Activated T-helper 1 cell treated with anti-CD3 and anti-CD28 coated beads, Interleukin-12 subunit alpha, Interleukin-12 subunit beta, Interleukin-2, Interleukin-4 antibody, amounts not matched to agents 30 ng/mL and 10 ng/mL and 1 ng/mL, durations not matched to agents 14 hours and 24 hours and 36 hours (primary cell): ENCODE measurements around the gene IDH3G. TPM values are rescaled to one million over a fixed set of nuclear protein-coding genes. Genes with fewer than 3 reads are reported as not detected.
A peak's percentile ranks its signal among the peaks of the same experiment; 100 is the strongest.

ENCODE experiments used
- DNase-seq: peaks from one replicate; pipeline ENCODE4 v3.0.0; 2021; ENCODE audit warnings: low spot score
- H3K27ac Mint-ChIP-seq: one replicate; pipeline ENCODE4 v1.8.0; 2021; ENCODE audit warnings: mild to moderate bottlenecking, mixed read lengths
- H3K27me3 Mint-ChIP-seq: one replicate; pipeline ENCODE4 v1.8.0; 2022; ENCODE audit warnings: mild to moderate bottlenecking, moderate library complexity, mixed read lengths; ENCODE audit not compliant: insufficient read depth
- H3K36me3 Mint-ChIP-seq: one replicate; pipeline ENCODE4 v1.8.0; 2021; ENCODE audit warnings: low read depth, mixed read lengths
- H3K4me1 Mint-ChIP-seq: one replicate; pipeline ENCODE4 v1.8.0; 2021; ENCODE audit warnings: low read depth, mixed read lengths
- H3K4me3 Mint-ChIP-seq: one replicate; pipeline ENCODE4 v1.8.0; 2021; ENCODE audit warnings: mild to moderate bottlenecking, moderate library complexity, mixed read lengths
- H3K9me3 Mint-ChIP-seq: one replicate; pipeline ENCODE4 v1.8.0; 2021; ENCODE audit warnings: mixed read lengths
- intact Hi-C: fragments of 100-400 bp; cut with micrococcal nuclease; formaldehyde crosslinking; loops from one replicate; pipeline ENCODE4 v1.15.1; 2024
- total RNA-seq: library from RNA; stranded (reverse); gene quantifications from 2 replicates; pipeline ENCODE4 v1.2.3, GENCODE V29; 2022

IDH3G gene
- total RNA-seq, 1 donor from 2014 or later, result 68.4 TPM

- H3K4me1 Mint-ChIP-seq, result peaks cover 5% of the 10 kb centered on the region
- H3K27ac Mint-ChIP-seq, result no peak overlapping the region
- intact Hi-C loops, result no loop called here
- no peaks in the 10 kb centered on the region for H3K9me3 Mint-ChIP-seq
- DNase-seq, result no peak
- H3K36me3 Mint-ChIP-seq, result no peaks in the 10 kb centered on the region
- no peak overlapping the region for H3K4me3 Mint-ChIP-seq
- peaks cover 5% of the 10 kb centered on the region for H3K27me3 Mint-ChIP-seq
Measured at GRCh38 chrX:153770601-153771414, 23.4 kb downstream of the IDH3G start.

GRCh38 chrX:153769865-153770600, 24.1 kb downstream of the IDH3G start:
- H3K36me3 Mint-ChIP-seq, result no peaks in the 10 kb centered on the region
- intact Hi-C loops, result no loop called here
- H3K4me1 Mint-ChIP-seq, result peaks cover 5% of the 10 kb centered on the region
- no peak overlapping the region for H3K4me3 Mint-ChIP-seq
- no peaks in the 10 kb centered on the region for H3K9me3 Mint-ChIP-seq
- H3K27me3 Mint-ChIP-seq, result peaks cover 5% of the 10 kb centered on the region
- H3K27ac Mint-ChIP-seq, result no peak overlapping the region
- no peak for DNase-seq

GRCh38 chrX:153769158-153769864, 24.9 kb downstream of the IDH3G start:
- DNase-seq, result no peak
- intact Hi-C loops, result no loop called here
- no peaks in the 10 kb centered on the region for H3K36me3 Mint-ChIP-seq
- H3K27ac Mint-ChIP-seq, result no peak overlapping the region
- H3K4me3 Mint-ChIP-seq, result no peak overlapping the region
- H3K4me1 Mint-ChIP-seq, result peaks cover 5% of the 10 kb centered on the region
- H3K27me3 Mint-ChIP-seq, result peaks cover 5% of the 10 kb centered on the region
- no peaks in the 10 kb centered on the region for H3K9me3 Mint-ChIP-seq

GRCh38 chrX:153768311-153769157, 25.6 kb downstream of the IDH3G start:
- H3K9me3 Mint-ChIP-seq, result no peaks in the 10 kb centered on the region
- no peak overlapping the region for H3K4me3 Mint-ChIP-seq
- H3K4me1 Mint-ChIP-seq, result peaks cover 5% of the 10 kb centered on the region
- intact Hi-C loops, result no loop called here
- no peak for DNase-seq
- H3K27me3 Mint-ChIP-seq, result peaks cover 5% of the 10 kb centered on the region
- H3K27ac Mint-ChIP-seq, result no peak overlapping the region
- H3K36me3 Mint-ChIP-seq, result no peaks in the 10 kb centered on the region

- peaks cover 5% of the 10 kb centered on the region for H3K4me1 Mint-ChIP-seq
- intact Hi-C loops, result no loop called here
Measured at GRCh38 chrX:153767674-153768055, 26.5 kb downstream of the IDH3G start.

GRCh38 chrX:153766871-153767673, 27.1 kb downstream of the IDH3G start:
- Mint-ChIP-seq H3K9me3 (no peaks in the 10 kb centered on the region), H3K27ac (no peak overlapping the region), H3K4me3 (no peak overlapping the region), H3K4me1 (peaks cover 5% of the 10 kb centered on the region), H3K36me3 (no peaks in the 10 kb centered on the region), H3K27me3 (peaks cover 5% of the 10 kb centered on the region)
- intact Hi-C loops, result no loop called here
- DNase-seq, result no peak

More at GRCh38 chrX:153767674-153768055, 26.5 kb downstream of the IDH3G start:
- no peak for DNase-seq
- no peaks in the 10 kb centered on the region for H3K36me3 Mint-ChIP-seq
- H3K9me3 Mint-ChIP-seq, result no peaks in the 10 kb centered on the region
- no peak overlapping the region for H3K27ac Mint-ChIP-seq
- H3K27me3 Mint-ChIP-seq, result peaks cover 5% of the 10 kb centered on the region
- no peak overlapping the region for H3K4me3 Mint-ChIP-seq

- DNase-seq, result no peak
- H3K4me1 Mint-ChIP-seq, result peaks cover 5% of the 10 kb centered on the region
- no peaks in the 10 kb centered on the region for H3K36me3 Mint-ChIP-seq
- no peak overlapping the region for H3K27ac Mint-ChIP-seq
- H3K9me3 Mint-ChIP-seq, result no peaks in the 10 kb centered on the region
- no peak overlapping the region for H3K4me3 Mint-ChIP-seq
- intact Hi-C loops, result no loop called here
- H3K27me3 Mint-ChIP-seq, result peaks cover 5% of the 10 kb centered on the region
Measured at GRCh38 chrX:153766098-153766817, 27.9 kb downstream of the IDH3G start.

GRCh38 chrX:153765138-153766079, 28.8 kb downstream of the IDH3G start:
- Mint-ChIP-seq H3K27ac (no peak overlapping the region), H3K9me3 (no peaks in the 10 kb centered on the region), H3K36me3 (no peaks in the 10 kb centered on the region), H3K27me3 (peaks cover 5% of the 10 kb centered on the region), H3K4me1 (peaks cover 5% of the 10 kb centered on the region), H3K4me3 (no peak overlapping the region)
- DNase-seq, result no peak
- intact Hi-C loops, result no loop called here

GRCh38 chrX:153764786-153765137, 29.4 kb downstream of the IDH3G start:
- H3K27me3 Mint-ChIP-seq, result peaks cover 5% of the 10 kb centered on the region
- H3K27ac Mint-ChIP-seq, result no peak overlapping the region
- no peak for DNase-seq
- no peaks in the 10 kb centered on the region for H3K36me3 Mint-ChIP-seq
- intact Hi-C loops, result loop anchor here (1.0 to 5.0 kb wide), 4 partner anchors 30 to 189 kb away; partner anchors contain the start of genes ARHGAP4, IDH3G and SSR4
- peaks cover 5% of the 10 kb centered on the region for H3K4me1 Mint-ChIP-seq
- H3K4me3 Mint-ChIP-seq, result no peak overlapping the region
- no peaks in the 10 kb centered on the region for H3K9me3 Mint-ChIP-seq

GRCh38 chrX:153763989-153764755, 30.0 kb downstream of the IDH3G start, which contains the start of gene PLXNB3:
TSS of gene PLXNB3 (plus strand) at chrX:153764249. CDS start at chrX:153765536, 1,287 bp downstream.
- Mint-ChIP-seq H3K9me3 (no peaks in the 10 kb centered on the region), H3K4me1 (peaks cover 5% of the 10 kb centered on the region), H3K27ac (no peak within 1 kb of the TSS), H3K4me3 (no peak within 1 kb of the TSS), H3K36me3 (no peaks in the 10 kb centered on the region), H3K27me3 (peaks cover 5% of the 10 kb centered on the region)
- peak; percentile 58 for DNase-seq
- intact Hi-C loops, result loop anchor here (1.0 to 5.0 kb wide), 4 partner anchors 30 to 189 kb away; partner anchors contain the start of genes ARHGAP4, IDH3G and SSR4
